ENCODE data around the gene BRME1.
"Not testable (repeated sequence)": the region's sequence is repeated elsewhere in the genome, so short reads cannot be mapped to it uniquely, and the experiment has no call there.

- TF ChIP-seq CTCF, POLR2A (IDR thresholded peaks at IDR 0.05): not testable (repeated sequence)
Measured at GRCh38 chr19:13922118-13922517, 16.2 kb upstream of the BRME1 start.

Measured in testis (tissue), 2 donors.